ENCODE data around the gene RAET1E.
A peak's percentile ranks its signal among the peaks of the same experiment; 100 is the strongest.
"Not testable (repeated sequence)": the region's sequence is repeated elsewhere in the genome, so short reads cannot be mapped to it uniquely, and the experiment has no call there.

The RAET1E gene

GRCh38 chr6:149925974-149926777 is 28.3 kb upstream of the RAET1E start:
- peak; percentile 91 for DNase-seq

GRCh38 chr6:149925253-149925973 is 27.5 kb upstream of the RAET1E start:
- DNase-seq: peak; percentile 28 to 30

GRCh38 chr6:149924933-149925252 is 27.0 kb upstream of the RAET1E start:
- peak in 1 of 2 experiments; percentile 22 for DNase-seq

GRCh38 chr6:149924206-149924932 is 26.5 kb upstream of the RAET1E start:
- DNase-seq: no peak

- no peak for DNase-seq
These were observed 25.5 kb upstream of the RAET1E start for GRCh38 chr6:149923327-149923986.

GRCh38 chr6:149922642-149923326 is 24.9 kb upstream of the RAET1E start, which contains the start of gene RAET1G:
Gene RAET1G (minus strand): TSS chr6:149923121. CDS start chr6:149923010, 111 bp downstream.
- peak; percentile 87 to 90 for DNase-seq

GRCh38 chr6:149922091-149922490 is 24.2 kb upstream of the RAET1E start:
- DNase-seq: not testable (repeated sequence)

GRCh38 chr6:149921361-149921760 is 23.4 kb upstream of the RAET1E start:
- no peak for DNase-seq

GRCh38 chr6:149919834-149920225 is 21.9 kb upstream of the RAET1E start:
- no peak for DNase-seq

GRCh38 chr6:149919126-149919833 is 21.4 kb upstream of the RAET1E start:
- DNase-seq: not testable (repeated sequence)

- peak; percentile 6 to 12 for DNase-seq
These were observed 20.4 kb upstream of the RAET1E start for GRCh38 chr6:149918151-149918905.

GRCh38 chr6:149917679-149918078 is 19.8 kb upstream of the RAET1E start:
- DNase-seq: peak; percentile 6 to 7

- DNase-seq: peak in 1 of 2 experiments; percentile 3
These were observed 18.3 kb upstream of the RAET1E start for GRCh38 chr6:149915970-149916865.

GRCh38 chr6:149913540-149914240 is 15.8 kb upstream of the RAET1E start:
- DNase-seq: peak; percentile 5 to 8

GRCh38 chr6:149913085-149913484 is 15.2 kb upstream of the RAET1E start:
- peak in 1 of 2 experiments; percentile 9 for DNase-seq

GRCh38 chr6:149912680-149913079 is 14.8 kb upstream of the RAET1E start:
- peak in 1 of 2 experiments; percentile 9 for DNase-seq

- peak in 1 of 2 experiments; percentile 12 for DNase-seq
These were observed 12.8 kb upstream of the RAET1E start for GRCh38 chr6:149910721-149911151.

- peak in 1 of 2 experiments; percentile 4 for DNase-seq
These were observed 12.0 kb upstream of the RAET1E start for GRCh38 chr6:149909701-149910470.
